ENCODE results near the gene C11orf91. TPM values are rescaled to one million over a fixed set of nuclear protein-coding genes. Genes with fewer than 3 reads are reported as not detected.

Gene C11orf91
- total RNA-seq, 2 experiments from 2014 or later: not detected

DNA sequence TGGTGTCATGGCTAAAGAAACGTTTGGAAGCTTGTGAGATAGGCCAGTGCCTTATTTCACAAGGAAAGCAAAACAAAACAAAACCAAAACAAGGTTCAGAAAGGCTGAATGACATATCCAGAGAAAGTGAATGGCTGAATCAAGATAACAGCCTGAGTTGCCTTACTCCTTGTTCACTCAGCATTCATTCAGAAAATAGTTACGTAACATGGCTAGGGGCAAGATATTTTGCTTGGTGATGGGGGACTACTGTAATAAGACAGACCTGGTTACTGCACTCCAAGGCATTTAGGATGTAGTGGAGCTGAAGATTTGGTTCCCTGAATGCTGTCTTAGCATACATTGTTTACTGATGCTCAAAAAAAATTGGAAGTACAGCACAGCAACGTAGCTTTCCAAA is 47.7 kb downstream of the C11orf91 start:
- Mint-ChIP-seq H3K27ac (no peak overlapping the region), H3K4me3 (no peak overlapping the region), H3K27me3 (peaks cover 10% of the 10 kb centered on the region), H3K36me3 (ENCODE audit: low read depth) (no peaks in the 10 kb centered on the region), H3K9me3 (no peaks in the 10 kb centered on the region), H3K4me1 (ENCODE audit: low read depth) (no peaks in the 10 kb centered on the region)
- ChIA-PET CTCF (no interaction called here), POLR2A (no interaction called here)
- ATAC-seq (no peak), DNase-seq (no peak)
- intact Hi-C loops (cut with micrococcal nuclease): no loop called here
- TF ChIP-seq, protein P1, sequence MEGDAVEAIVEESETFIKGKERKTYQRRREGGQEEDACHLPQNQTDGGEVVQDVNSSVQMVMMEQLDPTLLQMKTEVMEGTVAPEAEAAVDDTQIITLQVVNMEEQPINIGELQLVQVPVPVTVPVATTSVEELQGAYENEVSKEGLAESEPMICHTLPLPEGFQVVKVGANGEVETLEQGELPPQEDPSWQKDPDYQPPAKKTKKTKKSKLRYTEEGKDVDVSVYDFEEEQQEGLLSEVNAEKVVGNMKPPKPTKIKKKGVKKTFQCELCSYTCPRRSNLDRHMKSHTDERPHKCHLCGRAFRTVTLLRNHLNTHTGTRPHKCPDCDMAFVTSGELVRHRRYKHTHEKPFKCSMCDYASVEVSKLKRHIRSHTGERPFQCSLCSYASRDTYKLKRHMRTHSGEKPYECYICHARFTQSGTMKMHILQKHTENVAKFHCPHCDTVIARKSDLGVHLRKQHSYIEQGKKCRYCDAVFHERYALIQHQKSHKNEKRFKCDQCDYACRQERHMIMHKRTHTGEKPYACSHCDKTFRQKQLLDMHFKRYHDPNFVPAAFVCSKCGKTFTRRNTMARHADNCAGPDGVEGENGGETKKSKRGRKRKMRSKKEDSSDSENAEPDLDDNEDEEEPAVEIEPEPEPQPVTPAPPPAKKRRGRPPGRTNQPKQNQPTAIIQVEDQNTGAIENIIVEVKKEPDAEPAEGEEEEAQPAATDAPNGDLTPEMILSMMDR (IDR thresholded peaks at IDR 0.05): no peak

DNA sequence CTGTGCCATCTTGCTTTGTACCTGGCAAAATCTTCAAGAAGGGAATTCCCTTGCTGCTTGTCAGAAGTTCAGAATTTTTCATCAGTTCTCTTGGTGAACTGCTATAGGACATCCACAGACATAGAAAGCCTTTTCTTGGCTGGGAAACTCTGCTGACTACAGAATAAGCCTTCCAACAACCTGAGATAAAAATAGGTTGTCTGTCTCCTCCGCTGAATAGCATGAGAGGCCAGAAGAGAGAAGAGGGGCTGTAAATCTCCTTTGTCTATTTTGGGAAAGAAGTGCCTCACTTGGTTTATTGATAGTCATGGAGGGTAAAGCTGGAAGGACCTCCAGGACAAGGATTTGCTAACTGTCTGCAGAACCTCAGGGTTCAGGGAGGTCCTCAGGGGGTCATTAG is 48.2 kb downstream of the C11orf91 start:
- ATAC-seq (no peak), DNase-seq (no peak)
- H3K9me3 Mint-ChIP-seq: no peaks in the 10 kb centered on the region
- ChIA-PET CTCF (no interaction called here), POLR2A (no interaction called here)
- no peak overlapping the region for H3K4me3 Mint-ChIP-seq
- H3K27ac Mint-ChIP-seq: no peak overlapping the region
- peaks cover 10% of the 10 kb centered on the region for H3K27me3 Mint-ChIP-seq
- TF ChIP-seq, protein P1 (IDR thresholded peaks at IDR 0.05): no peak
- no peaks in the 10 kb centered on the region for H3K36me3 Mint-ChIP-seq (ENCODE audit: low read depth)
- H3K4me1 Mint-ChIP-seq (ENCODE audit: low read depth): no peaks in the 10 kb centered on the region
- intact Hi-C loops (cut with micrococcal nuclease): no loop called here

DNA sequence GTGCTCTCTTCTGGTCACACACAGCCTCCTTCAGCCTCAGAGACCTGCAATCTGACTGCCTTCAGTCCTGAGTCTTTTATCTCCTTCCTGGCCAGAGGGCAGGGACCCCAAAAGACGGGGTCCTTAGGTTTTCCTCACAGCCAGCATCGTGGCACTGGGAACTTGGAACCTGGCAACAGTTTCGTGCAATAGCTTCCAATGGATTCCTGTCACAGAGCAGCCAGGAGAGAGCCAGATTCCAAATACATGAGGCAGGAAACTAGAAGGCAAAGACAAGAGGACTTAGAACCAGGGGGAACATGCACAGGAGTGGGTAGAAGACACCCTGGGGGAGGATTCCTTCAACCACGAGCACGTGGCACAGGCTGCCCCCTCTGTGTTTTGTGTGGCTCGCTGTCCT is 48.6 kb downstream of the C11orf91 start:
- Mint-ChIP-seq H3K4me1 (ENCODE audit: low read depth) (no peaks in the 10 kb centered on the region), H3K27ac (no peak overlapping the region), H3K9me3 (no peaks in the 10 kb centered on the region), H3K4me3 (no peak overlapping the region), H3K27me3 (peaks cover 10% of the 10 kb centered on the region), H3K36me3 (ENCODE audit: low read depth) (no peaks in the 10 kb centered on the region)
- intact Hi-C loops (cut with micrococcal nuclease): no loop called here
- no peak for DNase-seq
- ATAC-seq: no peak
- POLR2A ChIA-PET: no interaction called here
- CTCF ChIA-PET: no interaction called here
- TF ChIP-seq, protein P1 (IDR thresholded peaks at IDR 0.05): no peak

DNA sequence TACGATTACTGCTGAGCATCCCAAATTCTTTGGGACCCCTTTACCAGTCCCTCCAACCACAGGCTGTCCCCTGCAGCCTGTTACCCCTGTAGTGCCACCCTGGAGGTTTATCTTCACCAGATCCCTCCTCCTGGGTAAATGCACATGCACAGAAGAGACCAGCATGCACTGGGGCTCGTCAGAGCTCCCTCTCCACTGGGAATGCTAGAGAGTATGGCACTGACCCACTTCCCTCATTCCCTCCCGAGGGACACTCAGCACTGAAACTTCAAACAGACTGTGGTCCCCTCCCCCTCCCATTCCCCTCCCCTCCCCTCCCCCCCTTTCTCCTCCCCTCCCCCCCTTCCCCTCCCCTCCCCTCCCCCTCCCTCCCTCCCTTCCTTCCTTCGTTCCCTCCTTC is 49.1 kb downstream of the C11orf91 start:
- no peak overlapping the region for H3K4me3 Mint-ChIP-seq
- CTCF ChIA-PET: no interaction called here
- no peak for DNase-seq
- H3K27me3 Mint-ChIP-seq: peaks cover 10% of the 10 kb centered on the region
- H3K9me3 Mint-ChIP-seq: no peaks in the 10 kb centered on the region
- TF ChIP-seq, protein P1 (IDR thresholded peaks at IDR 0.05): no peak
- H3K4me1 Mint-ChIP-seq (ENCODE audit: low read depth): no peaks in the 10 kb centered on the region
- intact Hi-C loops (cut with micrococcal nuclease): no loop called here
- no peak for ATAC-seq
- POLR2A ChIA-PET: no interaction called here
- no peak overlapping the region for H3K27ac Mint-ChIP-seq
- no peaks in the 10 kb centered on the region for H3K36me3 Mint-ChIP-seq (ENCODE audit: low read depth)

DNA sequence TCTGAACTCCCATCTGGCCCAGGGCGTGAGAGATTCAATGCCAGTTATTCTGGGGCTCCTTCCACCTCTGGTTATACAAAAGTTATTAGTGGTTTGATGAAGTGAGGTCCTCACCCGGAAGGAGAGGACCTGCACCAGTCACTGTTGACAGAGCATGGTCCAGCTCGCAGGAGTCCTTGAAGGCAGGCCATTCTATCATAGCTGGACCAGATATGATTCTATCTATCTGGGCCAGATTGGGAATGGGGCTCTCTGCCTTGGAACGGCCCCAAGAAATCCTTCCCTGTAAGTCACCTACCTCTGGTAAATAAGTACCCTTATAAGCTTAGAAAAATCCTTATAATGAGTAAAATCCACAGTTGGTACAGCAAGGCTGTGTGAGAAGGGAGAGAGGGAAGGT is 50.7 kb downstream of the C11orf91 start:
- H3K4me1 Mint-ChIP-seq (ENCODE audit: low read depth): no peaks in the 10 kb centered on the region
- H3K27me3 Mint-ChIP-seq: peaks cover 6% of the 10 kb centered on the region
- no peaks in the 10 kb centered on the region for H3K9me3 Mint-ChIP-seq
- CTCF ChIA-PET: no interaction called here
- POLR2A ChIA-PET: no interaction called here
- H3K4me3 Mint-ChIP-seq: no peak overlapping the region
- intact Hi-C loops (cut with micrococcal nuclease): no loop called here
- TF ChIP-seq, protein P1 (IDR thresholded peaks at IDR 0.05): no peak
- no peaks in the 10 kb centered on the region for H3K36me3 Mint-ChIP-seq (ENCODE audit: low read depth)
- ATAC-seq: no peak
- H3K27ac Mint-ChIP-seq: no peak overlapping the region
- no peak for DNase-seq

Other genes starting within 250 kb of the C11orf91 start
- gene CD59, start 35.6 kb upstream of the C11orf91 start, total RNA-seq: 10 to 100 TPM; 36.0 to 36.1 TPM
- 10 to 100 TPM in 1 of 2 experiments, 1 to 10 TPM in 1; 9.0 to 11.5 TPM for gene FBXO3, start 73.7 kb upstream of the C11orf91 start, total RNA-seq
- not detected for gene LMO2, start 191.2 kb upstream of the C11orf91 start, total RNA-seq